ENCODE results near the gene MAPK7.

GRCh38 chr17:19413761-19414160, 35.5 kb downstream of the MAPK7 start:
- TF ChIP-seq ZBED1 (IDR thresholded peaks at IDR 0.05; ENCODE audit: borderline replicate concordance) (no peak), CHD2 (IDR thresholded peaks at IDR 0.05; ENCODE audit: borderline replicate concordance, low read depth, low read length) (no peak), SREBF2 (IDR thresholded peaks at IDR 0.05; ENCODE audit: low read length) (no peak), CBX5 (IDR thresholded peaks at IDR 0.05; ENCODE audit: low read depth) (no peak), SMAD5 (IDR thresholded peaks at IDR 0.05; ENCODE audit: low read depth) (no peak), FOXK2 (IDR thresholded peaks at IDR 0.05) (no peak)
- TF ChIP-seq, protein P1, sequence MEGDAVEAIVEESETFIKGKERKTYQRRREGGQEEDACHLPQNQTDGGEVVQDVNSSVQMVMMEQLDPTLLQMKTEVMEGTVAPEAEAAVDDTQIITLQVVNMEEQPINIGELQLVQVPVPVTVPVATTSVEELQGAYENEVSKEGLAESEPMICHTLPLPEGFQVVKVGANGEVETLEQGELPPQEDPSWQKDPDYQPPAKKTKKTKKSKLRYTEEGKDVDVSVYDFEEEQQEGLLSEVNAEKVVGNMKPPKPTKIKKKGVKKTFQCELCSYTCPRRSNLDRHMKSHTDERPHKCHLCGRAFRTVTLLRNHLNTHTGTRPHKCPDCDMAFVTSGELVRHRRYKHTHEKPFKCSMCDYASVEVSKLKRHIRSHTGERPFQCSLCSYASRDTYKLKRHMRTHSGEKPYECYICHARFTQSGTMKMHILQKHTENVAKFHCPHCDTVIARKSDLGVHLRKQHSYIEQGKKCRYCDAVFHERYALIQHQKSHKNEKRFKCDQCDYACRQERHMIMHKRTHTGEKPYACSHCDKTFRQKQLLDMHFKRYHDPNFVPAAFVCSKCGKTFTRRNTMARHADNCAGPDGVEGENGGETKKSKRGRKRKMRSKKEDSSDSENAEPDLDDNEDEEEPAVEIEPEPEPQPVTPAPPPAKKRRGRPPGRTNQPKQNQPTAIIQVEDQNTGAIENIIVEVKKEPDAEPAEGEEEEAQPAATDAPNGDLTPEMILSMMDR (IDR thresholded peaks at IDR 0.05 in 2 of 3, conservative IDR thresholded peaks at IDR 0.05 in 1 of 3; ENCODE audit: control insufficient read depth in 2 of 3, extremely low read depth in 1 of 3, insufficient read depth in 1 of 3, low read depth in 3 of 3, low read length in 3 of 3): no peak
- TF ChIP-seq, protein P2, sequence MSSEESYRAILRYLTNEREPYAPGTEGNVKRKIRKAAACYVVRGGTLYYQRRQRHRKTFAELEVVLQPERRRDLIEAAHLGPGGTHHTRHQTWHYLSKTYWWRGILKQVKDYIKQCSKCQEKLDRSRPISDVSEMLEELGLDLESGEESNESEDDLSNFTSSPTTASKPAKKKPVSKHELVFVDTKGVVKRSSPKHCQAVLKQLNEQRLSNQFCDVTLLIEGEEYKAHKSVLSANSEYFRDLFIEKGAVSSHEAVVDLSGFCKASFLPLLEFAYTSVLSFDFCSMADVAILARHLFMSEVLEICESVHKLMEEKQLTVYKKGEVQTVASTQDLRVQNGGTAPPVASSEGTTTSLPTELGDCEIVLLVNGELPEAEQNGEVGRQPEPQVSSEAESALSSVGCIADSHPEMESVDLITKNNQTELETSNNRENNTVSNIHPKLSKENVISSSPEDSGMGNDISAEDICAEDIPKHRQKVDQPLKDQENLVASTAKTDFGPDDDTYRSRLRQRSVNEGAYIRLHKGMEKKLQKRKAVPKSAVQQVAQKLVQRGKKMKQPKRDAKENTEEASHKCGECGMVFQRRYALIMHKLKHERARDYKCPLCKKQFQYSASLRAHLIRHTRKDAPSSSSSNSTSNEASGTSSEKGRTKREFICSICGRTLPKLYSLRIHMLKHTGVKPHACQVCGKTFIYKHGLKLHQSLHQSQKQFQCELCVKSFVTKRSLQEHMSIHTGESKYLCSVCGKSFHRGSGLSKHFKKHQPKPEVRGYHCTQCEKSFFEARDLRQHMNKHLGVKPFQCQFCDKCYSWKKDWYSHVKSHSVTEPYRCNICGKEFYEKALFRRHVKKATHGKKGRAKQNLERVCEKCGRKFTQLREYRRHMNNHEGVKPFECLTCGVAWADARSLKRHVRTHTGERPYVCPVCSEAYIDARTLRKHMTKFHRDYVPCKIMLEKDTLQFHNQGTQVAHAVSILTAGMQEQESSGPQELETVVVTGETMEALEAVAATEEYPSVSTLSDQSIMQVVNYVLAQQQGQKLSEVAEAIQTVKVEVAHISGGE (CRISPR knock-in tag; IDR thresholded peaks at IDR 0.05): no peak
